SK-N-SH (cell line): ENCODE measurements around the gene ENOX2. TPM values are rescaled to one million over a fixed set of nuclear protein-coding genes. Genes with fewer than 3 reads are reported as not detected.

Source experiments
- CTCF ChIA-PET: fragments of 300-600, 350-600 bp; formaldehyde crosslinking; extraction: SDS; loops from one replicate; lab custom pipeline; 2021; lab: Yijun Ruan, JAX
- POLR2A ChIA-PET: fragments of 350-600 bp; sonication (Branson Sonifier 250); formaldehyde crosslinking; extraction: SDS; loops from one replicate; lab custom pipeline; 2020; ENCODE audit warnings: antibody characterized with exemption, inconsistent platforms; lab: Yijun Ruan, JAX
- DNase-seq: peaks from one replicate; pipeline ENCODE4 v3.0.0; 2012
- H2AFZ ChIP-seq: fragments of 200-600 bp; sonication (generic); 2 replicates; pipeline ENCODE4 v1.8.1; 2016; ENCODE audit warnings: antibody characterized with exemption, mild to moderate bottlenecking, low read depth
- H3F3A ChIP-seq: fragments of 200-600 bp; sonication (generic); replicated peaks from 2 replicates; pipeline ENCODE3; 2016; ENCODE audit warnings: antibody characterized with exemption, mild to moderate bottlenecking; ENCODE audit not compliant: insufficient read depth
- H3K27ac ChIP-seq, 2 experiments: fragments of 200-500 bp in 1 of 2; fragments of 200-600 bp in 1 of 2; sonication (Bioruptor generic) in 1 of 2; sonication (generic), shearing (Covaris generic) in 1 of 2; 2 replicates each; pipeline versions ENCODE4 v1.5.1 to v1.6.1; 2014 to 2016; ENCODE audit warnings: low read depth in 2 of 2, inconsistent platforms in 1 of 2, low read length in 1 of 2, mild to moderate bottlenecking in 1 of 2, mixed read lengths in 1 of 2
- H3K27me3 ChIP-seq: fragments of 200-600 bp; sonication (generic), shearing (Covaris generic); 2 replicates; pipeline ENCODE4 v1.6.1; 2016; ENCODE audit warnings: mixed run types; ENCODE audit not compliant: insufficient read depth
- H3K36me3 ChIP-seq, 2 experiments: fragments of 200-500 bp in 1 of 2; fragments of 200-600 bp in 1 of 2; sonication (Bioruptor generic) in 1 of 2; sonication (generic) in 1 of 2; replicated peaks in 1 of 2; 2 replicates each; pipeline versions ENCODE3 to v1.5.1; 2014 to 2016; ENCODE audit warnings: low read length in 1 of 2, mild to moderate bottlenecking in 1 of 2; ENCODE audit not compliant: insufficient read depth in 2 of 2, control insufficient read depth in 1 of 2
- H3K4me1 ChIP-seq, 2 experiments: fragments of 200-500 bp in 1 of 2; fragments of 200-600 bp in 1 of 2; sonication (Bioruptor generic) in 1 of 2; sonication (generic), shearing (Covaris generic) in 1 of 2; 2 replicates each; pipeline versions ENCODE4 v1.5.1 to v1.6.1; 2014 to 2016; ENCODE audit warnings: low read depth in 1 of 2, low read length in 1 of 2, mixed run types in 1 of 2; ENCODE audit not compliant: insufficient read depth in 2 of 2, control insufficient read depth in 1 of 2
- H3K4me2 ChIP-seq: fragments of 200-600 bp; sonication (generic), shearing (Covaris generic); 2 replicates; pipeline ENCODE4 v1.6.1; 2017; ENCODE audit warnings: mixed run types
- H3K4me3 ChIP-seq, 2 experiments: fragments of 200-500 bp in 1 of 2; fragments of 200-600 bp in 1 of 2; sonication (Bioruptor generic) in 1 of 2; sonication (generic), shearing (Covaris generic) in 1 of 2; 2 replicates each; pipeline versions ENCODE4 v1.5.1 to v1.8.1; 2014 to 2016; ENCODE audit warnings: low read depth in 2 of 2, inconsistent platforms in 1 of 2, low read length in 1 of 2, mild to moderate bottlenecking in 1 of 2, mixed read lengths in 1 of 2, moderate library complexity in 1 of 2
- H3K79me2 ChIP-seq: fragments of 200-600 bp; sonication (generic); 2 replicates; pipeline ENCODE4 v1.8.1; 2017; ENCODE audit warnings: mild to moderate bottlenecking; ENCODE audit not compliant: insufficient read depth
- H3K9ac ChIP-seq: fragments of 200-600 bp; sonication (generic); 2 replicates; pipeline ENCODE4 v1.6.1; 2017; ENCODE audit warnings: mixed run types
- H3K9me2 ChIP-seq: fragments of 200-600 bp; sonication (generic); 2 replicates; pipeline ENCODE4 v1.6.1; 2017; ENCODE audit warnings: mixed run types
- H3K9me3 ChIP-seq: fragments of 200-600 bp; sonication (generic); 2 replicates; pipeline ENCODE4 v1.6.1; 2017; ENCODE audit warnings: mixed run types, mild to moderate bottlenecking, moderate library complexity
- H4K20me1 ChIP-seq: fragments of 200-600 bp; sonication (generic); 2 replicates; pipeline ENCODE4 v1.6.1; 2017; ENCODE audit warnings: mild to moderate bottlenecking, mixed run types; ENCODE audit not compliant: insufficient read depth
- CHD2 ChIP-seq: fragments of 150-350 bp; IDR thresholded peaks from 2 replicates; pipeline ENCODE4 v1.6.1; 2018; ENCODE audit warnings: low read length; ENCODE audit not compliant: partially characterized antibody
- CTCF ChIP-seq: fragments of 200-600 bp; sonication (generic); IDR thresholded peaks from 2 replicates; pipeline ENCODE4 v1.6.1; 2017; ENCODE audit warnings: antibody characterized with exemption, mild to moderate bottlenecking, moderate library complexity
- FOSL2 ChIP-seq: IDR thresholded peaks from 2 replicates; pipeline ENCODE4 v1.4.0; 2012; ENCODE audit warnings: low read depth, mild to moderate bottlenecking, moderate library complexity, borderline replicate concordance
- JUND ChIP-seq: IDR thresholded peaks from 2 replicates; pipeline ENCODE4 v1.4.0; 2012
- MAX ChIP-seq: IDR thresholded peaks from 2 replicates; pipeline ENCODE4 v1.4.0; 2012; ENCODE audit warnings: low read depth
- RAD21 ChIP-seq: IDR thresholded peaks from 2 replicates; pipeline ENCODE4 v1.6.1; 2012; ENCODE audit warnings: mild to moderate bottlenecking, low read length
- SMC3 ChIP-seq: IDR thresholded peaks from 2 replicates; pipeline ENCODE4 v1.6.1; 2012; ENCODE audit warnings: low read depth, low read length, improper control_type of control experiment
- TAF1 ChIP-seq: IDR thresholded peaks from 2 replicates; pipeline ENCODE4 v1.6.1; 2012; ENCODE audit warnings: low read depth, mild to moderate bottlenecking, low read length, moderate library complexity, borderline replicate concordance
- TCF12 ChIP-seq: IDR thresholded peaks from 2 replicates; pipeline ENCODE4 v1.4.0; 2012
- WGBS: methylation state at CpG from one replicate; pipeline ENCODE4 v1.1.6; 2017; ENCODE audit warnings: low lambda C conversion rate; 5-methylcytosine and 5-hydroxymethylcytosine counted together
- polyA plus RNA-seq, 3 experiments: library from polyadenylated mRNA; depleted of rRNA; stranded (reverse); fragments of >200 nt; gene quantifications; 2 replicates each; pipeline ENCODE4 v1.2.3, GENCODE V29; 2012
- TF ChIP-seq, protein P1 (sequence below): IDR thresholded peaks from 2 replicates; pipeline ENCODE4 v1.4.0; 2012; ENCODE audit warnings: low read depth, borderline replicate concordance

ENOX2 gene
- polyA plus RNA-seq, 1 of the 3 experiments (the other 2 are of a cell fraction), result 8.8 TPM

- Histone ChIP-seq H2AFZ (no peak overlapping the region), H3K4me1 (no peaks in the 10 kb centered on the region; a peak in 1 of 4 replicates), H3K9me3 (no peaks in the 10 kb centered on the region), H3K27ac (no peak overlapping the region), H3K4me2 (no peak overlapping the region), H3K79me2 (no peaks in the 10 kb centered on the region), H3K9me2 (no peaks in the 10 kb centered on the region)
- DNase-seq, result no peak
- TF ChIP-seq TCF12 (no peak), RAD21 (no peak), CHD2 (no peak)
- TF ChIP-seq, protein P1, sequence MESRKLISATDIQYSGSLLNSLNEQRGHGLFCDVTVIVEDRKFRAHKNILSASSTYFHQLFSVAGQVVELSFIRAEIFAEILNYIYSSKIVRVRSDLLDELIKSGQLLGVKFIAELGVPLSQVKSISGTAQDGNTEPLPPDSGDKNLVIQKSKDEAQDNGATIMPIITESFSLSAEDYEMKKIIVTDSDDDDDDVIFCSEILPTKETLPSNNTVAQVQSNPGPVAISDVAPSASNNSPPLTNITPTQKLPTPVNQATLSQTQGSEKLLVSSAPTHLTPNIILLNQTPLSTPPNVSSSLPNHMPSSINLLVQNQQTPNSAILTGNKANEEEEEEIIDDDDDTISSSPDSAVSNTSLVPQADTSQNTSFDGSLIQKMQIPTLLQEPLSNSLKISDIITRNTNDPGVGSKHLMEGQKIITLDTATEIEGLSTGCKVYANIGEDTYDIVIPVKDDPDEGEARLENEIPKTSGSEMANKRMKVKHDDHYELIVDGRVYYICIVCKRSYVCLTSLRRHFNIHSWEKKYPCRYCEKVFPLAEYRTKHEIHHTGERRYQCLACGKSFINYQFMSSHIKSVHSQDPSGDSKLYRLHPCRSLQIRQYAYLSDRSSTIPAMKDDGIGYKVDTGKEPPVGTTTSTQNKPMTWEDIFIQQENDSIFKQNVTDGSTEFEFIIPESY, result no peak
- TF ChIP-seq, all 33 proteins: peak for 0
- Histone ChIP-seq H3K9ac (no peak overlapping the region), H4K20me1 (no peaks in the 10 kb centered on the region), H3K27me3 (no peaks in the 10 kb centered on the region), H3K4me3 (no peak overlapping the region), H3F3A (no peaks in the 10 kb centered on the region), H3K36me3 (no peaks in the 10 kb centered on the region)
- 45% methylated on average over 3 of the region's 3 CpGs for WGBS
- ChIA-PET CTCF (interaction anchor here (1.3 kb wide), 1 partner anchor 59 kb away, joined by 3 read pairs; no protein-coding TSS in a partner anchor), POLR2A (no interaction called here)
These were observed 161.9 kb downstream of the ENOX2 start for GRCh38 chrX:130741151-130741550.

- Histone ChIP-seq H3K9me2 (no peaks in the 10 kb centered on the region), H4K20me1 (no peaks in the 10 kb centered on the region), H3K4me2 (no peak overlapping the region), H3K4me1 (no peaks in the 10 kb centered on the region; a peak in 1 of 4 replicates), H3F3A (no peaks in the 10 kb centered on the region), H3K27ac (no peak overlapping the region), H3K9me3 (no peaks in the 10 kb centered on the region), H3K27me3 (no peaks in the 10 kb centered on the region), H2AFZ (no peak overlapping the region), H3K9ac (no peak overlapping the region), H3K36me3 (no peaks in the 10 kb centered on the region), H3K79me2 (no peaks in the 10 kb centered on the region), H3K4me3 (no peak overlapping the region)
- TF ChIP-seq MAX, result no peak
- TF ChIP-seq SMC3, result no peak
- no peak for TF ChIP-seq TAF1
- no peak for TF ChIP-seq FOSL2
- no peak for TF ChIP-seq JUND
- TF ChIP-seq CTCF, result no peak
- DNase-seq, result no peak
- ChIA-PET POLR2A (no interaction called here), CTCF (interaction anchor here (1.1 kb wide), 1 partner anchor 163 kb away, joined by 3 read pairs; no protein-coding TSS in a partner anchor)
- WGBS, result 64% methylated on average over 5 of the region's 5 CpGs
These were observed 164.3 kb downstream of the ENOX2 start for GRCh38 chrX:130738638-130739195.
